HEK293T (cell line): ENCODE results near the gene CD101.
A peak's percentile ranks its signal among the peaks of the same experiment; 100 is the strongest.

Source experiments
- CTCF ChIA-PET: fragments of 350-600 bp; formaldehyde crosslinking; extraction: SDS; loops from one replicate; lab custom pipeline; 2021; ENCODE audit warnings: antibody characterized with exemption, inconsistent platforms; lab: Yijun Ruan, JAX
- POLR2A ChIA-PET: fragments of 350-600 bp; formaldehyde crosslinking; extraction: SDS; loops from one replicate; lab custom pipeline; 2020; ENCODE audit warnings: antibody characterized with exemption, inconsistent platforms; lab: Yijun Ruan, JAX
- DNase-seq: peaks from one replicate; pipeline ENCODE4 v3.0.0; 2012; ENCODE audit warnings: mixed read lengths; ENCODE audit errors: extremely low spot score
- ARNT ChIP-seq: fragments of 450-650 bp; IDR thresholded peaks from 2 replicates; pipeline ENCODE4 v1.6.1; 2017; ENCODE audit warnings: mild to moderate bottlenecking
- BHLHE40 ChIP-seq: fragments of 450-650 bp; IDR thresholded peaks from 2 replicates; pipeline ENCODE4 v1.6.1; 2016; ENCODE audit warnings: mild to moderate bottlenecking, moderate library complexity, borderline replicate concordance
- CTBP1 ChIP-seq: fragments of 450-650 bp; IDR thresholded peaks from 2 replicates; pipeline ENCODE4 v1.6.1; 2016; ENCODE audit warnings: borderline replicate concordance
- ELF4 ChIP-seq: fragments of 450-650 bp; IDR thresholded peaks from 2 replicates; pipeline ENCODE4 v1.6.1; 2017; ENCODE audit warnings: antibody characterized with exemption
- FOXA1 ChIP-seq: fragments of 450-650 bp; IDR thresholded peaks from 2 replicates; pipeline ENCODE4 v1.6.1; 2016; ENCODE audit warnings: mild to moderate bottlenecking
- FOXK2 ChIP-seq: fragments of 450-650 bp; IDR thresholded peaks from 2 replicates; pipeline ENCODE4 v1.6.1; 2016; ENCODE audit warnings: mild to moderate bottlenecking
- FOXM1 ChIP-seq: fragments of 450-650 bp; IDR thresholded peaks from 2 replicates; pipeline ENCODE4 v1.6.1; 2017; ENCODE audit warnings: mild to moderate bottlenecking, borderline replicate concordance
- HDGF ChIP-seq: fragments of 450-650 bp; IDR thresholded peaks from 2 replicates; pipeline ENCODE4 v1.6.1; 2017; ENCODE audit warnings: antibody characterized with exemption, borderline replicate concordance
- L3MBTL2 ChIP-seq: fragments of 450-650 bp; conservative IDR thresholded peaks from 2 replicates; pipeline ENCODE4 v1.6.1; 2016; ENCODE audit warnings: mild to moderate bottlenecking
- LEF1 ChIP-seq: fragments of 450-650 bp; IDR thresholded peaks from 2 replicates; pipeline ENCODE4 v1.6.1; 2017; ENCODE audit warnings: mild to moderate bottlenecking, borderline replicate concordance
- NFRKB ChIP-seq: fragments of 450-650 bp; IDR thresholded peaks from 2 replicates; pipeline ENCODE4 v1.6.1; 2016; ENCODE audit warnings: mild to moderate bottlenecking, moderate library complexity
- SP1 ChIP-seq: fragments of 450-650 bp; IDR thresholded peaks from 2 replicates; pipeline ENCODE4 v1.6.1; 2017
- SUZ12 ChIP-seq: fragments of 450-650 bp; IDR thresholded peaks from 2 replicates; pipeline ENCODE4 v1.6.1; 2016; ENCODE audit warnings: mild to moderate bottlenecking
- TARDBP ChIP-seq: fragments of 450-650 bp; IDR thresholded peaks from 2 replicates; pipeline ENCODE4 v1.6.1; 2016
- ZNF384 ChIP-seq: fragments of 450-650 bp; IDR thresholded peaks from 2 replicates; pipeline ENCODE4 v1.6.1; 2016
- TF ChIP-seq, protein P1 (sequence below): fragments of 450-650 bp; IDR thresholded peaks from 2 replicates; pipeline ENCODE4 v1.6.1; 2016

The CD101 gene

DNA sequence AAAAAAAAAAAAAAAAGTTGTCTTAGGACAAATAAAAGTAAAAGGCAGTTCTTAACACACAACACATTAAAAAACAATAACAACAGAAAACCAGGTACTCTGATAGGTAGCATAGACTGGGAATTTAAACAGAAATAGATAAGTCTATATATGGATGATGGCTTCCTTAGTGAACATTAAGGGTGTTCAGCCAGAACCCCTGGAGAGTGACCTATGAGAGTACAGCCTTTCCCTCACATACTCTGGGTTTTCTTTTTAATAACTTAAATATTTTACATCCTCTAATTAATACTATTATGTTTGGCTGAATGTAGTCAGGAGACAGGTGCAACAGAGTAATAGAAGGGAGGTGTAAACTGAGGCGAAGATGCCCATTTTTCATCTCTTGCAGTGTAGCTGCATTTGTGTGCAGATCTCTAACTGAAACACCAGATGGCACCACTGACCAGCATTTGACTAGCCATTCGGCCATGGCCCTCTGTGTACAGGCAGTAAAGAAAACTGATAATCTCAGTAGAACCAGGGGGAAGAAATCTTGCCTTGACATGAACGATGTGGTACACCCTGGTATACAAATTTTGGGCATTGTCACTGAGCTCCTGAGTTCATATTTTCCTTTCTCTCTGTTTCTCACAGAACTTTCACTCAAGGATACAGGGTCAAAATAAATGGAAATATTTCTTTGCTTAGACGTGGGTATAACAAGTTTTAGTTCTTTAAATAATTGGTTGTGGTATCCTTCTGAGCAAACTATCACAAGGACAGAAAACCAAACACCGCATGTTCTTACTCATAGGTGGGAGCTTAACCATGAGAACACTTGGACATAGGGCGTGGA lies 66.2 kb downstream of the CD101 start:
- ChIA-PET CTCF (interaction anchor here (0.5 to 3.7 kb wide), 5 partner anchors 8 to 217 kb away, joined by 3 to 21 read pairs (median 4); partner anchors contain the start of gene TTF2), POLR2A (no interaction called here)
- peak; percentile 66 for DNase-seq
- TF ChIP-seq ZNF384, result peak; percentile 55; the same call in 1 of the 2 replicates
- TF ChIP-seq SP1, result no peak

DNA sequence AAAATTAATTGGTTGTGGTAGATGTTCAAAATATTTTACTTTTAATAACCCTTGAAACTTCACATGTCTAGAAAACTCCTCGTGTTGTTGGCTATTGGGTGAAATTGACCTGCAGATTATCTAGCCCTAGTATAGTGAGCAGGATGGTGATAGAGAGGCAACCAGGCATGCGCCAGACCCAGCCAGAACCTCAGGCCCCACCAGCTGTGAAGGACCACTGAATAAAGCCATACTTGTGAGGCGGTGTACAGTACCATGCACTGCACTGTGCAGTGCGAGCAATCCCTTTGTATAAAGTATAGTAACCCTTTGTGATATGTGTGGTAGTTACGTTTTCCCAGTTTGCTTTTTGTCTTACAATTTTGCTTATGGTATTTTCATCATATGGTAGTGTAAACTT lies 67.0 kb downstream of the CD101 start:
- ChIA-PET POLR2A (interaction anchor here (1.7 kb wide), 1 partner anchor 9 kb away, joined by 9 read pairs; the partner anchor contains the start of gene TTF2), CTCF (interaction anchor here (0.5 to 3.7 kb wide), 5 partner anchors 9 to 216 kb away, joined by 3 to 21 read pairs (median 4); partner anchors contain the start of gene TTF2)
- TF ChIP-seq L3MBTL2 (no peak), LEF1 (no peak), FOXK2 (no peak), FOXA1 (no peak), SUZ12 (no peak), ELF4 (no peak), TARDBP (no peak), FOXM1 (no peak), HDGF (no peak), BHLHE40 (no peak), SP1 (no peak), ARNT (no peak), ZNF384 (no peak), NFRKB (no peak), CTBP1 (no peak)
- TF ChIP-seq, protein P1, sequence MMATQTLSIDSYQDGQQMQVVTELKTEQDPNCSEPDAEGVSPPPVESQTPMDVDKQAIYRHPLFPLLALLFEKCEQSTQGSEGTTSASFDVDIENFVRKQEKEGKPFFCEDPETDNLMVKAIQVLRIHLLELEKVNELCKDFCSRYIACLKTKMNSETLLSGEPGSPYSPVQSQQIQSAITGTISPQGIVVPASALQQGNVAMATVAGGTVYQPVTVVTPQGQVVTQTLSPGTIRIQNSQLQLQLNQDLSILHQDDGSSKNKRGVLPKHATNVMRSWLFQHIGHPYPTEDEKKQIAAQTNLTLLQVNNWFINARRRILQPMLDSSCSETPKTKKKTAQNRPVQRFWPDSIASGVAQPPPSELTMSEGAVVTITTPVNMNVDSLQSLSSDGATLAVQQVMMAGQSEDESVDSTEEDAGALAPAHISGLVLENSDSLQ, result no peak
- DNase-seq, result no peak

DNA sequence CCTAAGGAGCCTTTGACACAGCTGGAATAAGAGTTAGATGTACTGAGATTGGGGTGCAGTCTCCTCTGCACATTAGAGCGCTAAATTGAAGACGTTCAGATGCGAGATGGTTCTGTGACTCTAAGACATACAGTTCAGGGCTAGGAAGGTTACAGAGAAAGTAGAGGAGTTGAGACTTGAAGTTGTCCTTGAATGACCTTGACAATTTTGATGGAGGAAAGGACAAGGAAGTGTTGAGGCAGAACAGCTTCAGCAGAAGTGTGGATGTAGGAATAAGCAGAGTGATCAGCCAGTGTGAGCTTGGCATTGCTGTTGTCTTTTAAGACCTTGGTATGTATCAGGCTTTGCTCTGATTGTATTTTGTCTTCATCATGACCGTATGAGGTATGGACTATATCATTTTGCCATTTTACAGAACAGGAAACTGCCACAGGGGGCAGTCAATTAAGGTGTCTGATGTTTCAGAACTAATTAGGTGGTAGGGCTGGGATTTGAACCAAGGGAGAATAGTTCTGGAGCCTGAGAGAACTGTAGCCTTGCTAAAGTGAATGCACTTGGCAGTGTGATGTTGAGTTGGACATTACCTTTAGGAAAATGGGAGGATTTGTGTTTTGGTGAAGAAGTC lies 67.8 kb downstream of the CD101 start:
- TF ChIP-seq, protein P1, result no peak
- no peak for TF ChIP-seq CTBP1
- no peak for TF ChIP-seq SP1
- no peak for TF ChIP-seq ELF4
- TF ChIP-seq HDGF, result no peak
- ChIA-PET CTCF (interaction anchor here (0.6 to 3.7 kb wide), 2 partner anchors 202 to 215 kb away, joined by 3 to 21 read pairs; no protein-coding TSS in a partner anchor), POLR2A (interaction anchor here (1.7 kb wide), 1 partner anchor 9 kb away, joined by 9 read pairs; the partner anchor contains the start of gene TTF2)
- no peak for DNase-seq

DNA sequence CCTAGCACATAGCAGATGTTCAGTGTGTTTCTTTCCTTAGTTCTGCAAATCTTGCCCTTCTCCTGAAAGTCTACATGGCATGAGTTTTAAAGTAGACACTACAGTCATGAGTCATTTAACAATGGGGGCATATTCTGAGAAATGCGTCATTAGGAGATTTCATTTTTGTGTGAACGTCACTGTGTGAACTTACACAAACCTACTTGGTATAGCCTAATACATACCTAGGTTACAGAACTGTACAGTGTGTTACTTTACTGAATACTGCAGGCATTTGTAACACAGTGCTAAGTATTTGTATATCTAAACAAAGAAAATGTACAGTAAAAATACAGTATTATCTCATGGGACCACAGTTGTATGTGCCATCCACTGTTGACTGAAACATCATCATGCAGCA lies 68.6 kb downstream of the CD101 start:
- ChIA-PET POLR2A (interaction anchor here (1.7 kb wide), 1 partner anchor 10 kb away, joined by 9 read pairs; the partner anchor contains the start of gene TTF2), CTCF (no interaction called here)
- DNase-seq, result no peak
- no peak for TF ChIP-seq L3MBTL2
- TF ChIP-seq, protein P1, result no peak
- TF ChIP-seq TARDBP, result no peak
- no peak for TF ChIP-seq HDGF
- TF ChIP-seq BHLHE40, result no peak
- TF ChIP-seq NFRKB, result no peak
- no peak for TF ChIP-seq FOXK2
- no peak for TF ChIP-seq CTBP1
- TF ChIP-seq FOXM1, result no peak
- no peak for TF ChIP-seq SUZ12
- TF ChIP-seq ARNT, result no peak

DNA sequence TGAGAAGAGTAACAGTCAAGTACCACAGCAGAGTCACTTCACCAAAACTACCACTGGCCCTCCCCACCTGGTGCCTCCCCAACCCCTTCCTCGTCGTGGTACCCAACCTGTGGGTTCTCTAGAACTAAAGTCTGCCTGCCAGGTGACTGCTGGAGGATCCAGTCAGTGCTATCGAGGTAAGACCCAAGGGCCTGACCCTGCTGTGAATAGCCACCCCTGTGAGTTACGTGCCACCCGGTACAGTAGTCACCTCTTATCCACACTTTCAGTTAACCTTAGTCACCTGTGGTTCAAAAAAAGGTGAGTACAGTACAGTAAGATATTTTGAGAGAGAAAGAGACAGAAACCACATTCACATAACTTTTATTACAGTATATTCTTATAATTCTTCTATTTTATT lies 75.1 kb downstream of the CD101 start:
- DNase-seq, result no peak
- TF ChIP-seq CTBP1 (no peak), NFRKB (no peak), LEF1 (no peak), ZNF384 (no peak)
- POLR2A ChIA-PET, result no interaction called here

DNA sequence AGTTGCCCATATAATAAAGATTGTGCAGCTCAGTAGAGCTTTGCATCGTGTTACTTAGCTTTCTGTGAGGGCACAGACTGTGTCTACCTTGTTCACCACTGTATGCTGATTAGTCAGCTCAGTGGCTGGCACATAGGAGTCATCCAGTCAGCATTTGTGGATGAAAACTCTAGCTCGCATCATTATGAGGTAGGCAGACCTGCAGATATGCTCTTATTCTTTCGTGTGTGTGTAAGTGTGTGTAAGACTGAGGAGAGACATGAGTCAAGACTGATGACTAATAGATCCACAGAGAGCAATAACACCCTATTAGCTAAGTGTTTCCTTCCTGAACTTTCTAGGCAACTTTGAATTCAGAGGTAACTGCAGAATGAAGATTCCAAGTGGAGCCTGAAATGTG lies 75.7 kb downstream of the CD101 start:
- TF ChIP-seq FOXK2 (no peak), TARDBP (no peak), L3MBTL2 (no peak), CTBP1 (no peak), LEF1 (no peak), ELF4 (no peak), SP1 (no peak), ARNT (no peak), BHLHE40 (no peak), ZNF384 (no peak), NFRKB (no peak), FOXM1 (no peak), HDGF (no peak), FOXA1 (no peak), SUZ12 (no peak)
- TF ChIP-seq, protein P1, result no peak

More for the DNA sequence above, 75.1 kb downstream of the CD101 start:
- CTCF ChIA-PET, result no interaction called here

More for the DNA sequence above, 75.7 kb downstream of the CD101 start:
- ChIA-PET POLR2A (no interaction called here), CTCF (interaction anchor here (0.6 to 1.5 kb wide), 2 partner anchors 51 to 412 kb away, joined by 3 read pairs; no protein-coding TSS in a partner anchor)
- no peak for DNase-seq
